HG03066 (cell line): ENCODE measurements around the gene IKBIP.
"Not testable (repeated sequence)": the region's sequence is repeated elsewhere in the genome, so short reads cannot be mapped to it uniquely, and the experiment has no call there.

ENCODE experiments used
- ATAC-seq: cut with Tn5 transposase; IDR thresholded peaks from one replicate; pipeline ENCODE4 v1.9.1; 2021; ENCODE audit warnings: low read depth; ENCODE audit not compliant: unreplicated experiment

The IKBIP gene

DNA sequence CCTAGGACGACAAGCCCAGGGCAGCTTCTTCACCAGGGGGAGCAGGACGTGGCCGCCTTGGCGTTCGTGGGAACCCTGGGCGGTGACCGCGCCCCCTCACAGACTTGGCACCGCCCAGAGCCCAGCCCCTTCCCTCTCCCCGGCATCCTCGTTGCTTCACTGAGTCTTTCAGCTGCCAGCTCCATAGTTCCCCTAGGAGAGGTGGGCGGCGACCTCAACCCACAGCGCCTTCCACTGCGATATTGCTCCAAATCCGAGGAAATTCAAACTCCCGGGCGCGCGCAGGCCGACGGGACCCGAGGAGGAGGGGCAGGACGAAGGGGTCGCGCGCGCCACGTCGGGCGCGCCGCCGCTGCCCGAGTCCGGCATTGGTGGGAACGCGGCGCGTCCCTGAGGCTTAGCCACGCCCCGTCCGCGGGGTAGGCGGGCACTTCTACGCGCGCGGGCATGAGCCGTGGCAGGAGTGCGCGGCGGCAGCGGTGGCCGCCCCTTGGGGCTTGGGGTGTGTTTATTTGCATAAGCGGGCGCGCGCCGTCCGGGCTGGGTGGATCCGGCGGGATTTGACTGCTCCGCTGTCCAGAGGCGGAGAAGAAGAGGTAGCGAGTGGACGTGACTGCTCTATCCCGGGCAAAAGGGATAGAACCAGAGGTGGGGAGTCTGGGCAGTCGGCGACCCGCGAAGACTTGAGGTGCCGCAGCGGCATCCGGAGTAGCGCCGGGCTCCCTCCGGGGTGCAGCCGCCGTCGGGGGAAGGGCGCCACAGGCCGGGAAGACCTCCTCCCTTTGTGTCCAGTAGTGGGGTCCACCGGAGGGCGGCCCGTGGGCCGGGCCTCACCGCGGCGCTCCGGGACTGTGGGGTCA is at the start of gene IKBIP, which contains the start of gene APAF1:
TSS of gene IKBIP (minus strand) at position 77 of the 860 bp plus-strand sequence. CDS start 87 bp downstream, outside the sequence.
TSS of gene APAF1 (plus strand) at position 579 of the 860 bp plus-strand sequence. CDS start 3,070 bp downstream, outside the sequence.
- peak; percentile 84 for ATAC-seq

GRCh38 chr12:98691351-98691750 is 46.8 kb upstream of the IKBIP start:
- no peak for ATAC-seq

- ATAC-seq, result no peak
Measured at GRCh38 chr12:98686603-98687002, 42.0 kb upstream of the IKBIP start.

GRCh38 chr12:98684199-98684598 is 39.6 kb upstream of the IKBIP start:
- no peak for ATAC-seq

GRCh38 chr12:98679611-98680005 is 35.0 kb upstream of the IKBIP start:
- no peak for ATAC-seq

- no peak for ATAC-seq
Measured at GRCh38 chr12:98678946-98679610, 34.5 kb upstream of the IKBIP start.

DNA sequence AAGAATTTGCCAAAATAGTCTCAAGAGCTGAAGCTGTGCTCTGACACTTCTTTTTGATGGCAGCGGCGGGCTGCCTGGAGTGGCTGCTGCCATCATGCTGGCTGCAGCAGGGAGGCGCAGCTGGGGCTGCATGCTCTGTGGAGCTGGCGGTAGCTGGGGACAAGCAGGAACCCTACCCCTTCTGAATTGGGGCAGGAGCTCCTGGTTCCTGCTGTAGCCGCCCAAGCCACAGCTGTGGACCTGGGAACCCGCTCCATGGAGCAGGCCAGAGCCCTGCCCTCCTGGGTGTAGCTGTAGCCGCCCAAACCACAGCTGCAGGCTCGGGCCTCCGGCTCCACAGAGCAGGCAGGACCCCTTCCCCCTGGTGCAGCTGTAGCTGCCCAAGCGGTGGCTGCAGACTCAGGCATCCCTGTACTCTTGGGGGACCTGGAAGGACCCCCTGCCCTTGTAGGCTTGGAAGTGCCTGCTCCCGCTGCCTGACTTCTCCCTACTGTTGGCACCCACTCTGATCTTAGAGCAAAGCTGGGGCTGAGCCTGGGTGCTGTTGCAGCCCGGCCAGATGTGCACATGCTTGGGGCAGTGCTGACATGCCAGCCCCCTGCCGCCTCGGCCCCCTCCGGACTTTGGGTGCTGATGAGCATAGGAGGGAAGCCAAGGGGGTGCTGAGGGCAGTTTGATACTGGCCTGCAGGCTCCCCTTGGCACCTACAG is 33.8 kb upstream of the IKBIP start:
- no peak for ATAC-seq

DNA sequence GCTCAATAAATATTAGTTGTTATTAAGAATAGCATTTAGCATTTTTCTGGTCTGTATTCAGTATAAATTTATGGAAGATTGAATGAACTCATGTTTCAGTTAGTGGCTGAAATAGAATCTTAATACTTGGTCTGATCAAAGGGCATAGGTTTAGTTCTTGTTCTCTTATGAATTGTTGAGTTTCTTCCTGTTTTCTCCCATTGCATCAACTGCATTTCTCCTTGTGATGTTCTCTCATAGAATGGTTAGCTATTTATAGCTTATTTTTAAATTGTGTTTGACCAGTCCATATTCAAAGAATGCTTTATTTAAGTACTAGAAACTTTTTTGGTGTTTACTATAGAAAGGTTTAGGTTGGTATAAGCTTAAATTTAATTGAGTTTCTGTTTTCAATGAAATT is 30.3 kb upstream of the IKBIP start:
- ATAC-seq, result no peak

GRCh38 chr12:98671459-98671858 is 26.9 kb upstream of the IKBIP start:
- no peak for ATAC-seq

DNA sequence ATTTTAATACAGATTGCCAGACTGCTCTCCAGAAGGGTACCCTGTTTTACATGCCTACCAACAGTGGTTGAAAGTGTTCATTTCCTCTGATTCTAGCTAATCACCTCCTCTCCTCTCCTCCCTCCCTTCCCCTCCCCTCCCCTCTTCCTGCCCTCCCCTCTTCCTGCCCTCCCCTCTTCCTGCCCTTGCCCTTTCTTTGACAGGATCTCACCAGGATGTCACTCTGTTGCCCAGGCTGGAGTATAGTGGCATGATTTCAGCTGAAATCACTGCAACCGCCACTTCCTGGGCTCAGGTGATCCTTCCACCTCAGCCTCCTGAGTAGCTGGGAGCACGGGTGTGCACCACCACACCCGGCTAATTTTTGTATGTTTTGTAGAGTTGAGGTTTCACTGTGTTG is 25.2 kb upstream of the IKBIP start:
- ATAC-seq, result no peak

GRCh38 chr12:98660521-98660920 is 15.9 kb upstream of the IKBIP start:
- no peak for ATAC-seq

GRCh38 chr12:98656289-98657101 is 11.9 kb upstream of the IKBIP start:
- no peak for ATAC-seq

DNA sequence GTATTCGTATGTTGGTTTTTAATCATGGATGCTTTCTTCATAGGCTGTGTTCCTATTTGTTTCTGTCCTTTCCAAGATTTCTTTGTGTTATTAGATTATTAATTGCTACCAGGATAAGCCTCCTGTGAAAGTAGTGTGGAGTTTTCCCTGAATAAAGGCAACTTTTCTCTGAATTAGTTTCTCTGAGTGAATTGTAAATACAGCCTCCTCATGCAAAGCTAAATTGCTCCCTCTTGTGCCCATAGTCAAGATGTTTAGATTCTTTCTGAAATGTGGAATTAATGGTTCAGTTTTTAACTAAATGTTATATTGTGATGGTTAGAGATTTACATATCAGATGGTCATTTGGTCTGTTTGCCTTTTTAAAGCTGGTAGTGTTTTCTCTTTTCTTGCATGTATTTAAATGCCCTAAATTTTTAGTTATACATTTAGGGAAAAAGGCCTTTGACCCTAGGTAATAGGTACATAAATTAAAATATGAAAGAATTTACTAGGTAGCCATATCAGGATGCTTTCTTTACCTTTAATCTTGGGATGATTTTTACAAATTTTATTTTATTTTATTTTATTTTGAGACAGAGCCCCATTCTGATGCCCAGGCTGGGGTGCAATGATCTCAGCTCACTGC is 9.4 kb upstream of the IKBIP start:
- no peak for ATAC-seq

DNA sequence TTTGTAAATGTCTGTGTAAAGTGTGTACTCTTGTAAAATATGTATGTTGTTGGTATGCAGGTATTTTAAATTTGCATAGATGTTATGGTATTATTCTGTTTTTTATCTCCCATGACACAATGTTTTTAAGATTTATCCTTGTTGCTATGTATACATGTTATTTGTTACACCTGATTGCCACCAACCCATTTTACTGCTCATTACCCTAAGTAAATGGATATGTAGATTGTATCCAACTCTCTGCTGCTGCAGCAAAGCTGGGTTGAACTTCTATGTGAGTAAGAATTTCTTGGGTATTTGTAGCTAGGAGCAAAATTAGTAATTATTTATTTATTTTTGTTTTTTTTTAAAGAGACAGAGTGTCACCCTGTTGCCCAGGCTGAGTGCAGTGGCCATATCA is 6.7 kb upstream of the IKBIP start:
- ATAC-seq, result no peak

GRCh38 chr12:98646294-98647090 is 1.9 kb upstream of the IKBIP start:
- no peak for ATAC-seq

DNA sequence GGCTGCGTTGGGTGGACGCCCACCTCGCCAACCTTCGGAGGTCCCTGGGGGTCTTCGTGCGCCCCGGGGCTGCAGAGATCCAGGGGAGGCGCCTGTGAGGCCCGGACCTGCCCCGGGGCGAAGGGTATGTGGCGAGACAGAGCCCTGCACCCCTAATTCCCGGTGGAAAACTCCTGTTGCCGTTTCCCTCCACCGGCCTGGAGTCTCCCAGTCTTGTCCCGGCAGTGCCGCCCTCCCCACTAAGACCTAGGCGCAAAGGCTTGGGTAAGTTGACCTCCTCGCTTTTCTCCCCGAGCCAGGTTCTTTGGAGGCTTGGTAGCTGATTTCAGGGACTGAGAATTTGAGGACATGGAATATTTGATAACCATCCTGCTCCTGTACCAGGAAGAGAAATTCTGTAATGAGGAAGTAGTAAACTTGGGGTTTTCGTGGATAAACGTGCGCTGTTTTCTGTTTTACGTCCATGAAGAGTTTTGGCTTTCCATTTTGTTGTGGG is 1.0 kb upstream of the IKBIP start:
- peak; percentile 0 for ATAC-seq

DNA sequence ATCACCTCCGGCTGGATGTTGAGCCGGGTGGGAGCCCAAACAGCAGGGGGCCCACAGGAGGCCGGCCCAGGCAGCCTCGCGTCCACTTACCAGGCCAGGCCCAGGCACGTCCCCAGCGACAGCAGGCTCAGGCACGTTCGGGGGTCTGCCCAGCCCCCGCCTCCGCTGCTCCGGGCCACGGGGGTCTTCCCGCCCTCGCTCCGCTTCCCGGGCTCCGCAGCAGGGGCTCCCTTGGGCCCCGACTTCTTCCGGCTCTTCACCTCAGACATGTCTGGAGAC is 216 bp downstream of the IKBIP start:
- peak; percentile 15 for ATAC-seq

DNA sequence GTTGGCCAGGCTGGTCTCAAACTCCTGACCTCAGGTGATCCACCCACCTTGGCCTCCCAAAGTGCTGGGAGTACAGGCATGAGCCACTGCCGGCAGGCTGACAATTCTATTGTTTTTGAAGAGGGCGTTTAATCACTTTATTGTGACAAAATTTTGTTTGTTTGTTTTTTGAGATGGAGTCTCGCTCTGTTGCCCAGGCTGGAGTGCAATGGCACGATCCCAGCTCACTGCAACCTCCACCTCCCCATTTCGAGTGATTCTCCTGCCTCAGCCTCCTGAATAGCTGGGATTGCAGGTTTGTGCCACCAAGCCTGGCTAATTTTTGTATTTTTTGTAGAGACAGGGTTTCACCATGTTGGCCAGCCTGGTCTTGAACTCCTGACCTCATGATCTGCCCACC is 1.8 kb downstream of the IKBIP start:
- not testable (repeated sequence) for ATAC-seq

DNA sequence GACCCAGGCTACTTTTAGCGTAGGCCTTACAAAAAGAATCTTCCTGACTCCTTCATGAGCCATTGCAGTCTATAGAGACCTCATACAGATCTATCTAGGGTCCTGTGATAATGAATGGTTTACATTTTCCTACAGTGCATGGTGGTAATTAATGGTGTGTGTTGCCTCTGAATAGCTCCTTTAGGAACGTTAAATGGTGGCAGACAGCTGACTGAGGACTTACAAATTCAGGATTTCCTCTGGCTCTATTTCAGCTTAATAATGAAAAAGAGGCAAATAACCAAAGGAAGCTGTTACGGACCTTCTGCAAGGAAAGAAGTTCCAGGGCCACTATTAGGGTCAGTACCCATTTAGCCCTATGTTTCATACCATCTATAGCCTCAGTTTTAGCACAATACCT is 5.1 kb downstream of the IKBIP start:
- no peak for ATAC-seq
